Activated T-cell treated with anti-CD3 and anti-CD28 coated beads, Interleukin-2, amount 50 U/mL, for 4 hours (primary cell): ENCODE results near the gene ADGRE3. TPM values are rescaled to one million over a fixed set of nuclear protein-coding genes. Genes with fewer than 3 reads are reported as not detected.

ENCODE experiments used
- ATAC-seq, 2 donors: fragments of 200-7000 bp; cut with Tn5 transposase; one replicate each; pipeline ENCODE4 v1.10.0; 2021
- DNase-seq: peaks from one replicate; pipeline ENCODE4 v3.0.0-alpha.2; 2020
- H3K27me3 Mint-ChIP-seq: one replicate; pipeline ENCODE4 v1.8.0; 2021; ENCODE audit warnings: low read depth, mixed read lengths
- H3K36me3 Mint-ChIP-seq: one replicate; pipeline ENCODE4 v1.8.0; 2022; ENCODE audit warnings: mixed read lengths; ENCODE audit not compliant: insufficient read depth
- H3K4me1 Mint-ChIP-seq: one replicate; pipeline ENCODE4 v1.8.0; 2021; ENCODE audit warnings: low read depth, mixed read lengths
- H3K4me3 Mint-ChIP-seq: one replicate; pipeline ENCODE4 v1.8.0; 2021; ENCODE audit warnings: mild to moderate bottlenecking, moderate library complexity, mixed read lengths
- H3K9me3 Mint-ChIP-seq: one replicate; pipeline ENCODE4 v1.8.0; 2021; ENCODE audit warnings: mixed read lengths
- total RNA-seq, 3 donors: library from RNA; stranded (reverse); gene quantifications; one replicate each; pipeline ENCODE4 v1.2.1, GENCODE V29; 2021

ADGRE3 gene
- total RNA-seq, 3 donors from 2014 or later, result not detected

DNA sequence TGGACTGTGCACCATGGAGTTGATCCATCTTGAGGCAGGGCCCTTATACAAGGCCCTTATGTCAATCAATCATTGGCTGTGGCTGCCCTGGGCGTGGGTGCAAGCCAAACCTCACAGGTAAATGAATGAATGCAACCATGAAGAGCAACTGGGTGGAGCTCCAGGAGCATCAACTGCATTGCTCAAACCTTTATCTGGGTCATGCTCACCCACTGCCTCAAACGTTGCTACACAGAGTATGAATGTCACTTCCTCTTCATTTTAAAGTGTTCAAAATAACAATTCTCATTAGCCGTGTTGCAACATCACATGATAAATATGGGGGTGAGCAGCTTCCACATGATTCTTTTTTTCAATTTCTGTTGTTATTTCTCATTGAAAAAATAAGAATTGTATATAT, 8.8 kb upstream of the ADGRE3 start:
- no peaks in the 10 kb centered on the region for H3K4me1 Mint-ChIP-seq
- no peak for DNase-seq
- no peaks in the 10 kb centered on the region for H3K9me3 Mint-ChIP-seq
- peaks cover 4% of the 10 kb centered on the region for H3K27me3 Mint-ChIP-seq
- no peaks in the 10 kb centered on the region for H3K36me3 Mint-ChIP-seq
- no peak overlapping the region for H3K4me3 Mint-ChIP-seq
- ATAC-seq, result no peak

DNA sequence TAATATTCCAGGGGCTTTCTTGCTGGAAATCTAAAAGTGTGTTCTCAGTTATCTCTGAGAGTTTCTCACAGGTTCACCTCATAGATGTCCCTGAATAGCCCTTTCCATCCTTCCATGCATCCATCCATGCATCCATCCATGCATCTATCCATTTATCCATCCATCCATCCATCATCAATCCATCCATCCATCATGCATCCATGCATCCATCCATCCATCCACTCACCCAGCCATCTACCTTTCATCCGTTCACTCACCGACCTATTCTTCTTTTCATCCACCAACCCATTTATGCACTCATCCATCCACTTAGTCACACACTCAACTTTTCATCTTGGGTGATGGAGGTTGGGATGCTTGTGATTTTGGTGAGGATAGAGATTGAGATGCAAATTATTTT, 7.4 kb upstream of the ADGRE3 start:
- DNase-seq (no peak), ATAC-seq (no peak)
- H3K4me3 Mint-ChIP-seq, result no peak overlapping the region
- no peaks in the 10 kb centered on the region for H3K4me1 Mint-ChIP-seq
- H3K27me3 Mint-ChIP-seq, result peaks cover 4% of the 10 kb centered on the region
- no peaks in the 10 kb centered on the region for H3K9me3 Mint-ChIP-seq
- H3K36me3 Mint-ChIP-seq, result no peaks in the 10 kb centered on the region

DNA sequence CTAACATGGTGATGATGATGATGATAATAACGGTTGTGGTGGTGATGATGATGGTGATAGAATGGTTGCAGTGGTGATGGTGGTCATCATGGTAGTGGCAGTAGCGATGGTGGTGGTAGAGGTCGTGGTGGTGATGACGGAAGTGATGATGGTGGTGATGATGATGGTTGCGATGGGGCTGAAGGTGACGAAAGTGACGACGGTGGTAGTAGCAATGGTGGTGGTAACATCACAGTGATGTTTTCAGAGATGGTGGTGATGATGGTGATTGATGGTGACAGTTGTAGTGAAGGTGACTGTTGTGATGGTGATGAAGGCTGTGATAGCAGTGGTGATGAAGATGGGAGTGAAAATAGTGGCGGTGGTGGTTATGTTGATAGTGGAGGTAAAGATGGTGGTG, 3.6 kb upstream of the ADGRE3 start:
- ATAC-seq (no peak), DNase-seq (no peak)
- Mint-ChIP-seq H3K36me3 (no peaks in the 10 kb centered on the region), H3K4me1 (peaks cover 4% of the 10 kb centered on the region), H3K27me3 (peaks cover 13% of the 10 kb centered on the region), H3K9me3 (no peaks in the 10 kb centered on the region), H3K4me3 (no peak overlapping the region)

DNA sequence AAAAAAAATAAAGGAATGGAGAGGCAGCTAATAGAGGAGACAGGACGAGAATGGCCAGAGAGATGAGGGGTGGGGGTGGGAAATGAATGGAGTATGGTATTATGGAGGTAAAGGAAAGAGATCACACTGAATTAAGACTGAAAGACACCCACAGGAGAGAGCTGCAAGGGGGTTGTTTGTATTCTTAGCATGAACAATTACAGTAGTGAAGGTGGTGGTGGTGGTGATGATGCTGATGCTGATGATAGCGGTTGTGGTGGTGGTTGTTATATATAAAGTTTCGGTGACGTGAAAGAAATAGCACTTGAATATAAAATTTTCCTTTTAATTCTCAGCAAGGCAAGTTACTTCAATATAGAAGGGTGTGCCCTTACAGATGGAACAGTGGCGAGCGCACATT, 2.8 kb upstream of the ADGRE3 start:
- ATAC-seq (peak; percentile 57 to 75), DNase-seq (no peak)
- Mint-ChIP-seq H3K36me3 (no peaks in the 10 kb centered on the region), H3K4me3 (no peak overlapping the region), H3K27me3 (peaks cover 14% of the 10 kb centered on the region), H3K9me3 (no peaks in the 10 kb centered on the region), H3K4me1 (peaks cover 5% of the 10 kb centered on the region)

DNA sequence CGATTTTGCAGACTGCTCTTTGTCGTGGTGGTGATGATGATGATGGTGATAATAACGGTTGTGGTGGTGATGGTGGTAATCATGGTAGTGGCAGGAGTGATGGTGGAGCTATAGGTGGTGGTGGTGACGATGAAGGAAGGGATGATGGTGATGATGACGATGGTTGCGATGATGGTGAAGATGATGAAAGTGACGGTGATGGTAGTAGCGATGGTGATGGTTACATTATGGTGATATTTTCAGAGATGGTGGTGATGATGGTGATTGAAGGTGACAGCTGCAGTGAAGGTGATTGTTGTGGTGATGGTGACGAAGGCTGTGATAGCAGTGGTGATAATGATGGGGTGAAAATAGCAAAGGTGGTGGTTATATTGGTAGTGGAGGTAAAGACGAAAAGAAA, 2.1 kb upstream of the ADGRE3 start:
- Mint-ChIP-seq H3K27me3 (peaks cover 10% of the 10 kb centered on the region), H3K4me3 (no peak overlapping the region), H3K4me1 (peaks cover 6% of the 10 kb centered on the region), H3K36me3 (no peaks in the 10 kb centered on the region), H3K9me3 (no peaks in the 10 kb centered on the region)
- DNase-seq (no peak), ATAC-seq (no peak)

DNA sequence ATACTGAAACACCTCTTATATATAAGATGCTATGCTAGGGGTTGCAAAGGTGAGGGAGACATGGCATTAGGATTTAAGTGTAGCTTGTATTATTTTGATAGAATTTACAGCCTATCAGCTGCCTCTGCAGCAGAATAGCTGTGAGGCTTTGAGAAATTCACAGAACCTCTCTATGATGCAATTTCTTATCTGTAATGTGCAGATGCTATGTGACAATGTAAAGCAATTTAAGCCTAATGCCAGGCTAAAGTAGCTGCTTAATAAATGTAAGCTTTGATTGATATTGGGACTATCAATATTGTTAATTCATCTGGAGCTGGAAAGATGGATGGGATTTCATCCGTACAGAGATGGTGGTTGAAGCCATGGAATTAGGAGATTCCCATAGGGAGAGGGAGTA, 1.6 kb downstream of the ADGRE3 start:
- DNase-seq (no peak), ATAC-seq (no peak)
- H3K36me3 Mint-ChIP-seq, result no peaks in the 10 kb centered on the region
- H3K4me3 Mint-ChIP-seq, result no peak overlapping the region
- H3K4me1 Mint-ChIP-seq, result peaks cover 16% of the 10 kb centered on the region
- H3K27me3 Mint-ChIP-seq, result peaks cover 10% of the 10 kb centered on the region
- peaks cover 8% of the 10 kb centered on the region for H3K9me3 Mint-ChIP-seq

DNA sequence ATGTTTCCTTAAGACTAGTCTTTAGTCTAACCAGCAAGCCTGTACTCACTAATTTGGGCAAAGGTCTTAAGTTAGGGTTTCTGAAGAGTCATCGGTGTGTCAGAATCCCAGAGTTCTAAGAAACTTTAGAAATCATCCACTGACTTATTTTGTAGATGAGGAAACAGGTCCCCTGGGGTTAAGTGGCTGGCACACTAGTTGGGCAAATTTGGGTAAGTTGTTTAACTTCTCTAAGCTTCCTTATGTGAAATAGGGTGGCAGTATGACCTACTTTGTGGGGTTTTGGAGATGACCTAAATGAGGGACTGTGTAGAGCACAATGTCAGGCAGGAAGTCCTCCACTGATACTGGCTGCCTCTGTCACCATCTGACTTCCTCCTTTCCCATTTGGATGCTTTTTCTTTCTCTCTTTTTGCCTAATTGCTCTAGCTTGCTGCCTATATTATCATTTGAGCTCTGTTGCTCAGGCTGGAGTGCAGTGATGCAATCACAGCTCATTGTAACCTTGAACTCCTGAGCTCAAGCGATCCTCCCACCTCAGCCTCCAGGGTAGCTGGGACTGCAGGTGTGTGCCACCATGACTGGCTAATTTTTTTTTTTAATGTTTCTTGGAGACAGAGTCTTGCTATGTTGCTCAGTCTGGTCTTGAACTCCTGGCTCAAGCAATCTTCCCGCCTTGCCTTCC, 2.3 kb downstream of the ADGRE3 start:
- no peak for DNase-seq
- peaks cover 20% of the 10 kb centered on the region for H3K4me1 Mint-ChIP-seq
- peaks cover 10% of the 10 kb centered on the region for H3K27me3 Mint-ChIP-seq
- peaks cover 8% of the 10 kb centered on the region for H3K9me3 Mint-ChIP-seq
- ATAC-seq, result no peak
- H3K4me3 Mint-ChIP-seq, result no peak overlapping the region
- H3K36me3 Mint-ChIP-seq, result no peaks in the 10 kb centered on the region

DNA sequence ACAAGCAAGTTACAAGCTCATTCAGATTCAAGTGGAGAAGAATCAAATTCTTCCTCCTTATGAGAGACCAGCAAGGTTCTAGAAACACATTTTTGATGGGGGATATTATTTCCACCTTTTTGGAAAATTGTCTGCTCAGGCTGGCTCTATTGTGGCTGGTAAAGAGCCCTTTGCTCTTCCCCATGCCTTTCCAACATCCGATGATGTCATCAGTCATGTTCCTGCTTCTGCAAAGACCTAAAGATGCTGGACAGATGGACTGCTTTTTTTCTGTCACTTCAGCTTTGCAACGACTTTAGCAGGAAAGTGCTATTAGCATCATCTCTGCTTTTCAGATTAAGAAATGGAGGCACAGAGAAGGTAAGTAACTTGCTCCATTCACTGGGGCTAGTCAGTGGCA, 4.2 kb downstream of the ADGRE3 start:
- peaks cover 12% of the 10 kb centered on the region for H3K27me3 Mint-ChIP-seq
- H3K4me1 Mint-ChIP-seq, result peaks cover 20% of the 10 kb centered on the region
- no peak for ATAC-seq
- peaks cover 8% of the 10 kb centered on the region for H3K9me3 Mint-ChIP-seq
- no peak overlapping the region for H3K4me3 Mint-ChIP-seq
- no peaks in the 10 kb centered on the region for H3K36me3 Mint-ChIP-seq
- no peak for DNase-seq

DNA sequence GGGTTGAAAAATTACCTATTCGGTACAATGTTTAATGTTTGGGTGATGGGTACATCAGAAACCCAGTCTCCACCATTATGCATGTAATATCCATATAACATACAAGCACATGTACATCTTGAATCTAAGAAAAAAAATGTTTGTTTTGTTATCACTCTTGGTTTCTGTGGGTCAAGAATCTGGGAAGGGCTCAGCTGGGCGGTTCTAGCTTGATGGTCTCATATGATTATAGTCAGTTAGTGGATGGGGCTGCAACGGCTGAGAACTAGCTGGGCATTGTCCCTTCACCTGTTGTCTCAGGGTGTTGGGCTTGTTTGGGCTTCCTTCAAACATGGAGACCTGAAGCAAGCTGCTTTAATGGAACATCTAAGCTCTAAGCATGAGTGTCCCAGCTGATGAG, 4.7 kb downstream of the ADGRE3 start:
- Mint-ChIP-seq H3K4me1 (peaks cover 19% of the 10 kb centered on the region), H3K27me3 (peaks cover 11% of the 10 kb centered on the region), H3K36me3 (no peaks in the 10 kb centered on the region), H3K4me3 (no peak overlapping the region), H3K9me3 (peaks cover 8% of the 10 kb centered on the region)
- ATAC-seq (no peak), DNase-seq (no peak)

DNA sequence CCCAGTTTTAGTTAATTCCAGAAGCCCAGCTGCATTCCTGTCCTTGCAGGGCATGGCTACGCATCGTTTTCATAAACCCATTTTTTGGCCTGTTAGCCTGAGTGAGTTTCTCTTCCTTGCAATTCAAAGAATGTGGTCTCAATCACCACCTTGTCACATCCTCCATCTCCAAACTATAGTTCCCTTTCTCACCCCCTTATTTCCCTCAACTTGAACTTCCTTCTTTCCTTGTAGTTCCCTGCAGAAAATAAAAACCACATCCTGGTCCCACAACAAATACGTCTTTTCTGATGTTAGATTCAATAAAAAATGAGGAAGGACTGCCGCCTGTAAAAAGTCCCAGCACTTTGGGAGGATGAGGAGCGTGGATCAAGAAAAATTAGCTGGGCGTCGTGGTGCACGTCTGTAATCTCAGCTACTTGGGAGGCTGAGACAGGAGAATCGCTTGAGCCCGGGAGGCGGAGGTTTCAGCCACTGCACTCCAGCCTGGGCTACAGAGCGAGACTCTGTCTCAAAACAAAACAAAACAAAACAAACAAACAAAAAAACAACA, 13.2 kb downstream of the ADGRE3 start:
- H3K9me3 Mint-ChIP-seq, result no peaks in the 10 kb centered on the region
- no peak for DNase-seq
- H3K27me3 Mint-ChIP-seq, result peaks cover 12% of the 10 kb centered on the region
- no peak for ATAC-seq
- no peaks in the 10 kb centered on the region for H3K36me3 Mint-ChIP-seq
- no peak overlapping the region for H3K4me3 Mint-ChIP-seq
- no peaks in the 10 kb centered on the region for H3K4me1 Mint-ChIP-seq

DNA sequence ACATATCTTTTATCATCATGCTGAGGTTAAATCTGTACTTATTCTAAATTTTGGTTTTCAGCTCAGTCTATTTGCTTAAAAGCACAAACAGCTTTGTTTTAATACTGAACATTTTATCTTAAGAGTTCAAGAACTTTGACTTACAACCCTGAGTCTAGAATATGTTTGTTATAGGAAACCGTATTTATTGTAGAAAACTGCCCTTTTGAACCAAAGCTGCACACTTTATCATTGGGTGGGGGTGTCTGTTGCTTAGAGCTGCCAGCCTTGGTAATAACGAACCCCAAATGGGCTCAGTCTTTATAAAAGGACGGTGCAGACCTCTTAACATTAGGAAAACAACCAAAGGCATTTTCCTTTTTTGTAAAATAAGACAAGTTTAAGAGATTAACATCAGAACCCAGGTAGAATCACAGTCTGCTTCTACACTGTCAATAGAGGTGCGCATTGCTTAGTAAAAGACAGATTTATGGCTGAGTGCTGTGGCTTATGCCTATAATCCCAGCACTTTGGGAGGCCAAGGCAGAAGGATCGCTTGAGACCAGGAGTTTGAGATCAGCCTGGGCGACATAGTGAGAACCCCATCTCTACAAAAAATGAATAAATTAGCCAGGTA, 14.7 kb downstream of the ADGRE3 start:
- peaks cover 16% of the 10 kb centered on the region for H3K27me3 Mint-ChIP-seq
- no peak overlapping the region for H3K4me3 Mint-ChIP-seq
- H3K9me3 Mint-ChIP-seq, result no peaks in the 10 kb centered on the region
- ATAC-seq (no peak), DNase-seq (no peak)
- no peaks in the 10 kb centered on the region for H3K36me3 Mint-ChIP-seq
- no peaks in the 10 kb centered on the region for H3K4me1 Mint-ChIP-seq

DNA sequence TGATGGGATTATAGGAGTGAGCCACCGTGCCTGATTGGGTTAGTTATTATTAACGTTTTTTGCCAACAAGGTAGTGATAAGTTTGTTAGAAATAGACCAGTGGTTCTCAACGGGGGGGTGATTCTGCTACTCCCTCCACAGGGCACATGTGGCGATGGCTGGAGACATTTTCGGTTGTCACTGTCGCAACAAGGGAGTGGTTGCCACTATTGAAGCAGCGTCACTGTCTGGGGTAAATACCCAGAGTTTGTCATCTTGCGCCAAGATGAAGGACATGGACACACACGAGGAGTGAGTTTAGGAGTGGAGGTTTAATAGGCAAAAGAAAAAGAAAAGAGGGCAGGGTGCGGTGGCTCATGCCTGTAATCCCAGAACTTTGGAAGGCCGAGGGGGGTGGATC, 18.9 kb downstream of the ADGRE3 start:
- Mint-ChIP-seq H3K27me3 (peaks cover 23% of the 10 kb centered on the region), H3K4me1 (no peaks in the 10 kb centered on the region), H3K36me3 (no peaks in the 10 kb centered on the region), H3K9me3 (no peaks in the 10 kb centered on the region), H3K4me3 (no peak overlapping the region)
- DNase-seq (no peak), ATAC-seq (no peak)

DNA sequence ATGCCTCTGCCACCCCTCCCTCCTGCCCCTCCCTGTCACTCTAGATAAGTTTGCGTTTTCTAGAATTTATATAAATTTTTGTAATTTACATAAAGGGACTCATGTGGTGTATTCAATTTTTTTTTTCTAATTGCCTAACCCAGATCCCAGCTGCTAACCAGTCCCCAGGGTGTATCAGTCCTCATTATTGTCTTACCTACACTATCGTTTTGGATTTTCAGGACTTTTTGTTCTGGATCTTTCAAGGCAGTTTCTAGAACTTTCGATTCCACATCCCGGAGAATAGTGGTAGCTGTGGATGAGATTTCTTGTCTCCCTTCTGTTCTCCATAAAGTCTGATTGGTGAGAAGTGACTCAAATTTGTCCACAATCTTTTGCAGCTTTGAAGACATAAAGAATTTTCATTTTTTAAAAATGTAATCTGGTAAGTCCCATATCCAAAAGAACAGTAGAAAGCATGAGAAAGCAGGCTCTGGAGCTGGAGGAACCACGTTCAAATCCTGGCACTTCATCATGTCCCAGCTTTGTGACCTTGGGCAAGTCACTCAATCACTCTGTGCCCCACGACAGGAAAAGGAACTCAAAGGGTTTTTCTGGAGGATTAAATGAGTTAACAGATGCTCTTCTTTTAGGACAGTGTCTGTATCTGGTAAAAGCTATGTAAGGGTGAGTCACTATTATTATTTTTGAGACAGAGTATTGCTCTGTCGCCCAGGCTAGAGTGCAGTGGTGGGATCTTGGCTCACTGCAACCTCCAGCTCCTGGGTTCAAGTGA, 19.7 kb downstream of the ADGRE3 start:
- Mint-ChIP-seq H3K9me3 (no peaks in the 10 kb centered on the region), H3K4me3 (no peak overlapping the region), H3K36me3 (no peaks in the 10 kb centered on the region), H3K27me3 (peaks cover 23% of the 10 kb centered on the region), H3K4me1 (no peaks in the 10 kb centered on the region)
- DNase-seq, result no peak
- no peak for ATAC-seq

DNA sequence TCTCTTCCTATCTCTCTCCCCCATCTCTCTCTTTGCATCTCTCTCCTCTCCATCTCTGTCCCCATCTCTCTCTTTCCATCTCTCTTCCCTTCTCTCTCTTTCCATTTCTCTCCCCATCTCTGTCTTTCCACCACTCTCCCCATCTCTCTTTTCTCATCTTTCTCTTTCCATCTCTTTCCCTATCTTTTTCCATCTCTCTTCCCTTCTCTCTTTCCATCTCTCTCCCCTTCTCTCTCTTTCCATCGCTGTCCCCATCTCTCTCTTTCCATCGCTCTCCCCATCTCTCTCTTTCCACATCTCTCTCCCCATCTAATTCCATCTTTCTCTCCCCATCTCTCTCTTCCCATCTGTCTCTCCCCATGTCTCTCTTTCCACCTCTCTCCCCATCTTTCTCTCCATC, 24.5 kb downstream of the ADGRE3 start:
- H3K36me3 Mint-ChIP-seq, result no peaks in the 10 kb centered on the region

DNA sequence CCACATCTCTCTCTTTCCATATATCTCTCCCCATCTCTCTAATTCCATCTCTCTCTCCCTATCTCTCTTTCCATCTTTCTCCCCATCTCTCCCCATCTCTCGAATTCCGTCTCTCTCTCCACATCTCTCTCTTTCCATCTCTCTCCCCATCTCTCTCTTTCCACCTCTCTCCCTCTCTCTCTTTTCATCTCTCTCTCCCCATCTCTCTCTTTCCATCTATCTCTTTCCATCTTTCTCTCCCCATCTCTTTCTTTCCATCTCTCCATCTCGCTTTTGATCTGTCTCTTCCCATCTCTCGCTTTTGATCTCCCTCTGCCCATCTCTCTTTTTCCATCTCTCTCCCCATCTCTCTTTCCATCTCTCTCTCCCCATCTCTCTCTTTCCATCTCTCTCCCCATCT, 25.6 kb downstream of the ADGRE3 start:
- Mint-ChIP-seq H3K36me3 (no peaks in the 10 kb centered on the region), H3K4me1 (no peaks in the 10 kb centered on the region), H3K4me3 (no peak overlapping the region), H3K27me3 (peaks cover 22% of the 10 kb centered on the region), H3K9me3 (no peaks in the 10 kb centered on the region)
- DNase-seq, result no peak
- no peak for ATAC-seq

More for the DNA sequence above, 24.5 kb downstream of the ADGRE3 start:
- H3K27me3 Mint-ChIP-seq, result peaks cover 22% of the 10 kb centered on the region
- DNase-seq (no peak), ATAC-seq (no peak)
- no peaks in the 10 kb centered on the region for H3K9me3 Mint-ChIP-seq
- no peak overlapping the region for H3K4me3 Mint-ChIP-seq
- no peaks in the 10 kb centered on the region for H3K4me1 Mint-ChIP-seq
